ENCODE measurements around the gene ZKSCAN3. TPM values are rescaled to one million over a fixed set of nuclear protein-coding genes. Genes with fewer than 3 reads are reported as not detected.

ZKSCAN3 gene
- total and polyA plus RNA-seq, 2 experiments from 2014 or later = 3.0 to 7.6 TPM

- Mint-ChIP-seq H3K36me3 (ENCODE audit: low read depth) (peaks cover 39% of the 10 kb centered on the region), H3K9me3 (no peaks in the 10 kb centered on the region), H3K27ac (no peak overlapping the region), H3K4me1 (peaks cover 5% of the 10 kb centered on the region), H3K27me3 (ENCODE audit: insufficient read depth, low read depth, poor library complexity) (peaks cover 1% of the 10 kb centered on the region), H3K4me3 (no peak overlapping the region)
- Histone ChIP-seq H3K27me3 (ENCODE audit: insufficient read depth) (no peaks in the 10 kb centered on the region), H3K27ac (ENCODE audit: low read depth) (no peak overlapping the region), H3F3A (replicated peaks; ENCODE audit: low read depth) (no peaks in the 10 kb centered on the region), H3K9me2 (ENCODE audit: insufficient read depth) (no peaks in the 10 kb centered on the region), H3K79me2 (replicated peaks; ENCODE audit: insufficient read depth) (peaks cover 8% of the 10 kb centered on the region), H3K4me1 (ENCODE audit: insufficient read depth) (0 out of 2 replicates have a peak, but pooled peaks cover 4% of the 10 kb centered on the region), H3K36me3 (ENCODE audit: insufficient read depth) (peaks cover 12% of the 10 kb centered on the region; the same call in 1 of the 2 replicates), H4K20me1 (replicated peaks; ENCODE audit: insufficient read depth) (no peaks in the 10 kb centered on the region; the same call in 1 of the 2 replicates), H3K4me3 (no peak overlapping the region), H3K4me2 (no peak overlapping the region), H2AFZ (no peak overlapping the region)
- no peak for DNase-seq (ENCODE audit: low spot score)
- no peak for ATAC-seq
- TF ChIP-seq NANOG (IDR thresholded peaks at IDR 0.05; ENCODE audit: borderline replicate concordance) (no peak), ETS1 (IDR thresholded peaks at IDR 0.05) (no peak), ZNF331 (CRISPR knock-in tag; IDR thresholded peaks at IDR 0.05; ENCODE audit: low read depth) (no peak), REST (IDR thresholded peaks at IDR 0.05; ENCODE audit: unreplicated experiment) (no peak), EZH2phosphoT487 (IDR thresholded peaks at IDR 0.05; ENCODE audit: unreplicated experiment) (no peak), CREB1 (CRISPR knock-in tag; IDR thresholded peaks at IDR 0.05; ENCODE audit: low read depth) (no peak), EZH2 (IDR thresholded peaks at IDR 0.05; ENCODE audit: low read depth, unreplicated experiment) (no peak), ZNF462 (CRISPR knock-in tag; IDR thresholded peaks at IDR 0.05) (no peak), POLR2AphosphoS5 (IDR thresholded peaks at IDR 0.05; ENCODE audit: low read depth) (no peak), STAT1 (IDR thresholded peaks at IDR 0.05; ENCODE audit: unreplicated experiment) (no peak), CTCF (conservative IDR thresholded peaks at IDR 0.05; ENCODE audit: low read depth in 2 of 2) (no peak), JUNB (IDR thresholded peaks at IDR 0.05; ENCODE audit: unreplicated experiment) (no peak), ZNF114 (CRISPR knock-in tag; IDR thresholded peaks at IDR 0.05) (no peak)
Observed at GRCh38 chr6:28377879-28378278, 28.1 kb downstream of the ZKSCAN3 start.
